ENCODE results near the gene OOEP.

- TF ChIP-seq CTCF (IDR thresholded peaks at IDR 0.05): no peak
- no peak for TF ChIP-seq POLR2AphosphoS5 (IDR thresholded peaks at IDR 0.05)
- no peak for TF ChIP-seq POLR2A (IDR thresholded peaks at IDR 0.05)
- no peak for TF ChIP-seq EP300 (IDR thresholded peaks at IDR 0.05)
Measured at GRCh38 chr6:73362869-73363536, 6.7 kb downstream of the OOEP start.
